ENCODE results near the gene DCAF12. TPM values are rescaled to one million over a fixed set of nuclear protein-coding genes. Genes with fewer than 3 reads are reported as not detected.

DCAF12 gene
- polyA plus RNA-seq, 1 of the 3 experiments (the other 2 are of a cell fraction) = 20.8 TPM

DNA sequence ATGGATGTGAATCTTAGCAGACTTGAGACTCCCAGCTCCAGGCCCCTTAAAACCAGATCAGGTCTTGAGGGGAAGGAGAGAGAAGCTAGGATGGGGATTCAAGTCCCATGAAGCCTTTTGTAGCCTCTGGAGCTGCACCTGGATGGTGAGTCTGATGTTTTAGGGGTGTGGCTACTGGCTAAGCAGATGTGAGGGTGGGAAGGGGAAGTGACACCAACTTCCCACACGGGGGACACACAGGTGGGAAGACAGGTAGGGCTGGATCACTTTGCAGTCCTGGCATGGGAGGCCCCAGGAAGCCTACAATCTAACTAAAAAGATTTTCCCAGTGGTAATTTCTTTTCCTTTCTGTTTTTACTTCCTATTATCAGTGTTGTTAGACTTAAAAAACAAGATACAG is 39.1 kb downstream of the DCAF12 start:
- WGBS (ENCODE audit: low lambda C conversion rate) = 14% methylated on average over 1 of the region's 1 CpG
- ChIA-PET POLR2A (no interaction called here), CTCF (interaction anchor here (1.8 kb wide), 1 partner anchor 13 kb away, joined by 5 read pairs; no protein-coding TSS in a partner anchor)
- Histone ChIP-seq H3K9me2 (no peaks in the 10 kb centered on the region), H3K4me2 (no peak overlapping the region), H3K36me3 (replicated peaks in 1 of 2; ENCODE audit: control insufficient read depth in 1 of 2, insufficient read depth in 2 of 2, low read length in 1 of 2) (peaks cover 34 to 46% of the 10 kb centered on the region in 2 experiments), H3K27me3 (ENCODE audit: insufficient read depth) (no peaks in the 10 kb centered on the region), H3K9ac (no peak overlapping the region), H3K9me3 (no peaks in the 10 kb centered on the region), H3F3A (replicated peaks; ENCODE audit: insufficient read depth) (peaks cover 4% of the 10 kb centered on the region), H3K4me3 (ENCODE audit: low read depth in 2 of 2, low read length in 1 of 2) (no peak overlapping the region), H4K20me1 (ENCODE audit: insufficient read depth) (no peaks in the 10 kb centered on the region), H2AFZ (ENCODE audit: low read depth) (no peak overlapping the region), H3K27ac (ENCODE audit: low read depth in 2 of 2, low read length in 1 of 2) (no peak overlapping the region), H3K4me1 (ENCODE audit: control insufficient read depth in 1 of 2, insufficient read depth in 2 of 2, low read depth in 1 of 2, low read length in 1 of 2) (no peaks in the 10 kb centered on the region), H3K79me2 (ENCODE audit: insufficient read depth) (no peaks in the 10 kb centered on the region)
- no peak for TF ChIP-seq RCOR1 (IDR thresholded peaks at IDR 0.05; ENCODE audit: low read length)
- TF ChIP-seq, protein P1, sequence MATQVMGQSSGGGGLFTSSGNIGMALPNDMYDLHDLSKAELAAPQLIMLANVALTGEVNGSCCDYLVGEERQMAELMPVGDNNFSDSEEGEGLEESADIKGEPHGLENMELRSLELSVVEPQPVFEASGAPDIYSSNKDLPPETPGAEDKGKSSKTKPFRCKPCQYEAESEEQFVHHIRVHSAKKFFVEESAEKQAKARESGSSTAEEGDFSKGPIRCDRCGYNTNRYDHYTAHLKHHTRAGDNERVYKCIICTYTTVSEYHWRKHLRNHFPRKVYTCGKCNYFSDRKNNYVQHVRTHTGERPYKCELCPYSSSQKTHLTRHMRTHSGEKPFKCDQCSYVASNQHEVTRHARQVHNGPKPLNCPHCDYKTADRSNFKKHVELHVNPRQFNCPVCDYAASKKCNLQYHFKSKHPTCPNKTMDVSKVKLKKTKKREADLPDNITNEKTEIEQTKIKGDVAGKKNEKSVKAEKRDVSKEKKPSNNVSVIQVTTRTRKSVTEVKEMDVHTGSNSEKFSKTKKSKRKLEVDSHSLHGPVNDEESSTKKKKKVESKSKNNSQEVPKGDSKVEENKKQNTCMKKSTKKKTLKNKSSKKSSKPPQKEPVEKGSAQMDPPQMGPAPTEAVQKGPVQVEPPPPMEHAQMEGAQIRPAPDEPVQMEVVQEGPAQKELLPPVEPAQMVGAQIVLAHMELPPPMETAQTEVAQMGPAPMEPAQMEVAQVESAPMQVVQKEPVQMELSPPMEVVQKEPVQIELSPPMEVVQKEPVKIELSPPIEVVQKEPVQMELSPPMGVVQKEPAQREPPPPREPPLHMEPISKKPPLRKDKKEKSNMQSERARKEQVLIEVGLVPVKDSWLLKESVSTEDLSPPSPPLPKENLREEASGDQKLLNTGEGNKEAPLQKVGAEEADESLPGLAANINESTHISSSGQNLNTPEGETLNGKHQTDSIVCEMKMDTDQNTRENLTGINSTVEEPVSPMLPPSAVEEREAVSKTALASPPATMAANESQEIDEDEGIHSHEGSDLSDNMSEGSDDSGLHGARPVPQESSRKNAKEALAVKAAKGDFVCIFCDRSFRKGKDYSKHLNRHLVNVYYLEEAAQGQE (IDR thresholded peaks at IDR 0.05; ENCODE audit: low read depth, low read length) = no peak
- TF ChIP-seq NRF1 (IDR thresholded peaks at IDR 0.05; ENCODE audit: low read depth, low read length) = no peak
- TF ChIP-seq FOXJ3 (CRISPR knock-in tag; IDR thresholded peaks at IDR 0.05) = no peak
- TF ChIP-seq SMC3 (IDR thresholded peaks at IDR 0.05; ENCODE audit: low read depth, low read length) = no peak
- TF ChIP-seq NFIC (IDR thresholded peaks at IDR 0.05; ENCODE audit: borderline replicate concordance) = no peak
- TF ChIP-seq, protein P2, sequence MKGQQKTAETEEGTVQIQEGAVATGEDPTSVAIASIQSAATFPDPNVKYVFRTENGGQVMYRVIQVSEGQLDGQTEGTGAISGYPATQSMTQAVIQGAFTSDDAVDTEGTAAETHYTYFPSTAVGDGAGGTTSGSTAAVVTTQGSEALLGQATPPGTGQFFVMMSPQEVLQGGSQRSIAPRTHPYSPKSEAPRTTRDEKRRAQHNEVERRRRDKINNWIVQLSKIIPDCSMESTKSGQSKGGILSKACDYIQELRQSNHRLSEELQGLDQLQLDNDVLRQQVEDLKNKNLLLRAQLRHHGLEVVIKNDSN (IDR thresholded peaks at IDR 0.05; ENCODE audit: borderline replicate concordance, low read depth) = no peak
- TF ChIP-seq, protein P3, sequence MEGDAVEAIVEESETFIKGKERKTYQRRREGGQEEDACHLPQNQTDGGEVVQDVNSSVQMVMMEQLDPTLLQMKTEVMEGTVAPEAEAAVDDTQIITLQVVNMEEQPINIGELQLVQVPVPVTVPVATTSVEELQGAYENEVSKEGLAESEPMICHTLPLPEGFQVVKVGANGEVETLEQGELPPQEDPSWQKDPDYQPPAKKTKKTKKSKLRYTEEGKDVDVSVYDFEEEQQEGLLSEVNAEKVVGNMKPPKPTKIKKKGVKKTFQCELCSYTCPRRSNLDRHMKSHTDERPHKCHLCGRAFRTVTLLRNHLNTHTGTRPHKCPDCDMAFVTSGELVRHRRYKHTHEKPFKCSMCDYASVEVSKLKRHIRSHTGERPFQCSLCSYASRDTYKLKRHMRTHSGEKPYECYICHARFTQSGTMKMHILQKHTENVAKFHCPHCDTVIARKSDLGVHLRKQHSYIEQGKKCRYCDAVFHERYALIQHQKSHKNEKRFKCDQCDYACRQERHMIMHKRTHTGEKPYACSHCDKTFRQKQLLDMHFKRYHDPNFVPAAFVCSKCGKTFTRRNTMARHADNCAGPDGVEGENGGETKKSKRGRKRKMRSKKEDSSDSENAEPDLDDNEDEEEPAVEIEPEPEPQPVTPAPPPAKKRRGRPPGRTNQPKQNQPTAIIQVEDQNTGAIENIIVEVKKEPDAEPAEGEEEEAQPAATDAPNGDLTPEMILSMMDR (IDR thresholded peaks at IDR 0.05) = no peak
- TF ChIP-seq RAD21 (IDR thresholded peaks at IDR 0.05; ENCODE audit: low read length) = no peak
- TF ChIP-seq, protein P4, sequence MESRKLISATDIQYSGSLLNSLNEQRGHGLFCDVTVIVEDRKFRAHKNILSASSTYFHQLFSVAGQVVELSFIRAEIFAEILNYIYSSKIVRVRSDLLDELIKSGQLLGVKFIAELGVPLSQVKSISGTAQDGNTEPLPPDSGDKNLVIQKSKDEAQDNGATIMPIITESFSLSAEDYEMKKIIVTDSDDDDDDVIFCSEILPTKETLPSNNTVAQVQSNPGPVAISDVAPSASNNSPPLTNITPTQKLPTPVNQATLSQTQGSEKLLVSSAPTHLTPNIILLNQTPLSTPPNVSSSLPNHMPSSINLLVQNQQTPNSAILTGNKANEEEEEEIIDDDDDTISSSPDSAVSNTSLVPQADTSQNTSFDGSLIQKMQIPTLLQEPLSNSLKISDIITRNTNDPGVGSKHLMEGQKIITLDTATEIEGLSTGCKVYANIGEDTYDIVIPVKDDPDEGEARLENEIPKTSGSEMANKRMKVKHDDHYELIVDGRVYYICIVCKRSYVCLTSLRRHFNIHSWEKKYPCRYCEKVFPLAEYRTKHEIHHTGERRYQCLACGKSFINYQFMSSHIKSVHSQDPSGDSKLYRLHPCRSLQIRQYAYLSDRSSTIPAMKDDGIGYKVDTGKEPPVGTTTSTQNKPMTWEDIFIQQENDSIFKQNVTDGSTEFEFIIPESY (IDR thresholded peaks at IDR 0.05; ENCODE audit: borderline replicate concordance, low read depth) = no peak
- no peak for TF ChIP-seq GATA2 (CRISPR knock-in tag; IDR thresholded peaks at IDR 0.05)
- TF ChIP-seq, protein P5, sequence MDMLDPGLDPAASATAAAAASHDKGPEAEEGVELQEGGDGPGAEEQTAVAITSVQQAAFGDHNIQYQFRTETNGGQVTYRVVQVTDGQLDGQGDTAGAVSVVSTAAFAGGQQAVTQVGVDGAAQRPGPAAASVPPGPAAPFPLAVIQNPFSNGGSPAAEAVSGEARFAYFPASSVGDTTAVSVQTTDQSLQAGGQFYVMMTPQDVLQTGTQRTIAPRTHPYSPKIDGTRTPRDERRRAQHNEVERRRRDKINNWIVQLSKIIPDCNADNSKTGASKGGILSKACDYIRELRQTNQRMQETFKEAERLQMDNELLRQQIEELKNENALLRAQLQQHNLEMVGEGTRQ (IDR thresholded peaks at IDR 0.05; ENCODE audit: borderline replicate concordance, low read depth, low read length) = no peak
- no peak for DNase-seq

Measured in SK-N-SH (cell line).